Smooth muscle cell (in vitro differentiated cells): ENCODE measurements around the gene MPP2. TPM values are rescaled to one million over a fixed set of nuclear protein-coding genes. Genes with fewer than 3 reads are reported as not detected.

Experiments used
- DNase-seq: peaks from one replicate; lab custom pipeline; 2025; ENCODE audit not compliant: unreplicated experiment; lab: John Stamatoyannopoulos, UW
- H2AFZ ChIP-seq: fragments of 200-600 bp; sonication (generic); 2 replicates; pipeline ENCODE4 v1.6.0; 2016; ENCODE audit warnings: antibody characterized with exemption, low read depth, mild to moderate bottlenecking
- H3F3A ChIP-seq: fragments of 200-600 bp; sonication (generic); 2 replicates; pipeline ENCODE4 v1.6.0; 2017; ENCODE audit warnings: antibody characterized with exemption, low read depth
- H3K27ac ChIP-seq: fragments of 200-600 bp; sonication (generic); 2 replicates; pipeline ENCODE4 v1.5.1; 2016; ENCODE audit warnings: low read depth, mild to moderate bottlenecking
- H3K27me3 ChIP-seq: fragments of 200-600 bp; sonication (generic); 2 replicates; pipeline ENCODE4 v1.6.1; 2016; ENCODE audit warnings: low read depth, mild to moderate bottlenecking
- H3K36me3 ChIP-seq: fragments of 200-600 bp; sonication (generic); 2 replicates; pipeline ENCODE4 v1.5.1; 2016; ENCODE audit warnings: low read depth
- H3K4me1 ChIP-seq: fragments of 200-600 bp; sonication (generic); 2 replicates; pipeline ENCODE4 v1.5.1; 2016; ENCODE audit warnings: low read depth
- H3K4me2 ChIP-seq: fragments of 200-600 bp; sonication (generic); 2 replicates; pipeline ENCODE4 v1.6.0; 2016; ENCODE audit warnings: mild to moderate bottlenecking
- H3K4me3 ChIP-seq: fragments of 200-600 bp; sonication (generic); 2 replicates; pipeline ENCODE4 v1.5.1; 2016; ENCODE audit warnings: mild to moderate bottlenecking
- H3K79me2 ChIP-seq: fragments of 200-600 bp; sonication (generic); 2 replicates; pipeline ENCODE4 v1.6.0; 2016; ENCODE audit warnings: low read depth, mild to moderate bottlenecking
- H3K9ac ChIP-seq: fragments of 200-600 bp; sonication (generic); 2 replicates; pipeline ENCODE4 v1.6.0; 2016; ENCODE audit warnings: low read depth
- H3K9me3 ChIP-seq: fragments of 200-600 bp; sonication (generic); replicated peaks from 2 replicates; pipeline ENCODE4 v1.5.1; 2016; ENCODE audit warnings: low read depth
- H4K20me1 ChIP-seq: fragments of 200-600 bp; sonication (generic); 2 replicates; pipeline ENCODE4 v1.6.0; 2016; ENCODE audit warnings: low read depth
- CTCF ChIP-seq: fragments of 200-600 bp; sonication (generic); IDR thresholded peaks from 2 replicates; pipeline ENCODE4 v1.5.1; 2017; ENCODE audit warnings: borderline replicate concordance, mild to moderate bottlenecking, antibody characterized with exemption; ENCODE audit not compliant: insufficient read depth, poor library complexity, severe bottlenecking
- WGBS: methylation state at CpG from one replicate; pipeline ENCODE4 v1.1.7; 2016; ENCODE audit warnings: low lambda C conversion rate; 5-methylcytosine and 5-hydroxymethylcytosine counted together
- polyA plus RNA-seq: library from polyadenylated mRNA; unstranded; fragments of >200 nt; fragmentation: Nextera tagmentation; extraction: Ambion mirVana; gene quantifications from 2 replicates; pipeline ENCODE4 v1.2.1, GENCODE V29; 2016
- total RNA-seq: library from RNA; depleted of rRNA; stranded (reverse); fragments of >200 nt; gene quantifications from 2 replicates; pipeline ENCODE4 v1.2.3, GENCODE V29; 2014

MPP2 gene
- total and polyA plus RNA-seq, 2 experiments from 2014 or later, result 15.4 to 19.4 TPM

- Histone ChIP-seq H3K27ac (no peak overlapping the region), H3K9ac (no peak overlapping the region), H3K4me3 (no peak overlapping the region), H3K27me3 (peaks cover 6% of the 10 kb centered on the region), H2AFZ (no peak overlapping the region), H3K79me2 (no peaks in the 10 kb centered on the region), H4K20me1 (no peaks in the 10 kb centered on the region), H3K4me2 (no peak overlapping the region), H3K9me3 (no peaks in the 10 kb centered on the region), H3K36me3 (no peaks in the 10 kb centered on the region), H3K4me1 (no peaks in the 10 kb centered on the region), H3F3A (no peaks in the 10 kb centered on the region)
- no peak for DNase-seq
- TF ChIP-seq CTCF, result no peak
- WGBS, result 90% methylated on average over 7 of the region's 7 CpGs
Measured at GRCh38 chr17:43853546-43853945, 53.8 kb downstream of the MPP2 start.

- 89% methylated on average over 8 of the region's 8 CpGs for WGBS
- no peak overlapping the region for H2AFZ ChIP-seq
Measured at GRCh38 chr17:43852571-43852970, 54.8 kb downstream of the MPP2 start.

GRCh38 chr17:43849116-43849515 is 58.2 kb downstream of the MPP2 start:
- DNase-seq, result no peak
- no peak overlapping the region for H3K27ac ChIP-seq
- WGBS, result 88% methylated on average over 8 of the region's 8 CpGs

More at GRCh38 chr17:43852571-43852970, 54.8 kb downstream of the MPP2 start:
- no peak overlapping the region for H3K4me2 ChIP-seq
- peaks cover 6% of the 10 kb centered on the region for H3K27me3 ChIP-seq
- H3K9ac ChIP-seq, result no peak overlapping the region
- no peaks in the 10 kb centered on the region for H3F3A ChIP-seq
- H4K20me1 ChIP-seq, result no peaks in the 10 kb centered on the region
- H3K27ac ChIP-seq, result no peak overlapping the region
- DNase-seq, result no peak
- no peaks in the 10 kb centered on the region for H3K79me2 ChIP-seq
- H3K4me1 ChIP-seq, result no peaks in the 10 kb centered on the region
- no peaks in the 10 kb centered on the region for H3K9me3 ChIP-seq
- no peak overlapping the region for H3K4me3 ChIP-seq
- H3K36me3 ChIP-seq, result no peaks in the 10 kb centered on the region
- TF ChIP-seq CTCF, result no peak

More at GRCh38 chr17:43849116-43849515, 58.2 kb downstream of the MPP2 start:
- Histone ChIP-seq H3F3A (no peaks in the 10 kb centered on the region), H3K9ac (no peak overlapping the region), H3K27me3 (no peaks in the 10 kb centered on the region), H3K4me2 (no peak overlapping the region), H3K79me2 (no peaks in the 10 kb centered on the region), H3K4me1 (no peaks in the 10 kb centered on the region), H2AFZ (no peak overlapping the region), H4K20me1 (no peaks in the 10 kb centered on the region), H3K9me3 (no peaks in the 10 kb centered on the region), H3K4me3 (no peak overlapping the region), H3K36me3 (no peaks in the 10 kb centered on the region)
- no peak for TF ChIP-seq CTCF
